Epithelial cell of esophagus (primary cell): ENCODE data around the gene SHB.

Source experiments
- DNase-seq: peaks from one replicate; pipeline ENCODE4 v3.0.0; 2010; ENCODE audit warnings: low read depth
- H3K4me3 ChIP-seq: 2 replicates; pipeline ENCODE4 v1.5.1; 2011; ENCODE audit warnings: mild to moderate bottlenecking, low read length, control low read depth
- TF ChIP-seq, protein P1 (sequence below): IDR thresholded peaks from 2 replicates; pipeline ENCODE4 v1.5.1; 2011; ENCODE audit warnings: low read depth, mild to moderate bottlenecking, low read length, control low read depth, inconsistent platforms; ENCODE audit not compliant: insufficient read depth; ENCODE audit errors: missing control alignments

The SHB gene

DNA sequence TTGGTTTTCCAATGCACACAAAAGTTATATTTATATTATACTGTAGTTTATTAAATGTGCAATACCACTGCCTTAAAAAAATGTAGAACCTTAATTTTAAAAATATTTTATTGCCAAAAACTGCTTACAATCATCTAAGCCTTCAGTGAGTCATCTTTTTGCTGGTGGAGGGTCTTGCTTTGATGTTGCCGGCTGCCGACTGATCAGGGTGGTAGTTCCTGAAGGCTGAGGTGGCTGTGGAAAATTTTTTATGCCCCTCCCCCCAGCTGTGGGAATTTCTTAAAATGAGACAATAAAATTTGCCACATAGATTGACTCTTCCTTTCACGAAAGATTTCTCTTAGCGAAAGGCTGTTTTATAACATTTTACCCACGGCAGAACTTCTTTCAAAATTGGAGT is 89.2 kb downstream of the SHB start:
- no peak for DNase-seq
- TF ChIP-seq, protein P1, sequence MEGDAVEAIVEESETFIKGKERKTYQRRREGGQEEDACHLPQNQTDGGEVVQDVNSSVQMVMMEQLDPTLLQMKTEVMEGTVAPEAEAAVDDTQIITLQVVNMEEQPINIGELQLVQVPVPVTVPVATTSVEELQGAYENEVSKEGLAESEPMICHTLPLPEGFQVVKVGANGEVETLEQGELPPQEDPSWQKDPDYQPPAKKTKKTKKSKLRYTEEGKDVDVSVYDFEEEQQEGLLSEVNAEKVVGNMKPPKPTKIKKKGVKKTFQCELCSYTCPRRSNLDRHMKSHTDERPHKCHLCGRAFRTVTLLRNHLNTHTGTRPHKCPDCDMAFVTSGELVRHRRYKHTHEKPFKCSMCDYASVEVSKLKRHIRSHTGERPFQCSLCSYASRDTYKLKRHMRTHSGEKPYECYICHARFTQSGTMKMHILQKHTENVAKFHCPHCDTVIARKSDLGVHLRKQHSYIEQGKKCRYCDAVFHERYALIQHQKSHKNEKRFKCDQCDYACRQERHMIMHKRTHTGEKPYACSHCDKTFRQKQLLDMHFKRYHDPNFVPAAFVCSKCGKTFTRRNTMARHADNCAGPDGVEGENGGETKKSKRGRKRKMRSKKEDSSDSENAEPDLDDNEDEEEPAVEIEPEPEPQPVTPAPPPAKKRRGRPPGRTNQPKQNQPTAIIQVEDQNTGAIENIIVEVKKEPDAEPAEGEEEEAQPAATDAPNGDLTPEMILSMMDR = no peak

DNA sequence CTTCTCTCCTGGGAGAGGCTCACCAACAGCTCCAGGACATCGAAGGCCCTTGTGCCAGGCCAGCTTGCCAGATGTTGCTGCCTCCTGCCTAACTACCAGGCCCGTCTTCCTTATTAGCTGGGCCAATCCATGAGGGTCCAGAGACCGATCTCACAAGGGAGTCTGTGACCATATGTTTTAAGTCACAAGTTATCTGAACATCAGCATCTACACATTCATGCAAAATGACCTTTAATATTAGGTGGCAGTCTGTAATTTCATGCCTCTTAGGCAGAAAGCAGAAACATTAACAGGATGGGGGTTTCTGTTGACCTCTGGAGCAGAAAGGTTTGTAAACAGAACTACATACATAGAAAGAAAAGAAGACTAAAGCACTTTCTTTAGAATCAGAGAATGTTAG is 90.0 kb downstream of the SHB start:
- TF ChIP-seq, protein P1 = no peak
- no peak for DNase-seq

More for the DNA sequence above, 89.2 kb downstream of the SHB start:
- no peak overlapping the region for H3K4me3 ChIP-seq

DNA sequence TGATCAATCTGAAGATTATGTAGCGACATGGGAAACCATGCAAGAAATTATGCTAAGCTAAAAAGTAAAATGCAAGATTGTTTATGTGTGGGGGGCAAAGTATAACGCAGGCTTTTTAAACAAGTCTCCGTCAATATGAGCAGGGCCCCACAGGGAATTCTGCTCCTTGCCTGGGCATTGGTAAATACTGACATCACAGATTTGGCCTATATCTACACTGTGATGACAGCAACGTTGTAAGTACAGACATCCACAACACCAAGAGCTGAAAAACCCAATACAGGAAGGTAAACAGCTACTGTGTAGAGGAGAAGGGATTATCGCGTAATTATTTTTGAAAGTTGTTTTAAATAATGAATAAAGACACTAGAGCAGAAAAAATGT is 90.6 kb downstream of the SHB start:
- no peak overlapping the region for H3K4me3 ChIP-seq
- no peak for DNase-seq
- TF ChIP-seq, protein P1 = no peak

More for the DNA sequence above, 90.0 kb downstream of the SHB start:
- no peak overlapping the region for H3K4me3 ChIP-seq

- no peak for DNase-seq
Observed at GRCh38 chr9:37977851-37978480, 91.1 kb downstream of the SHB start.

GRCh38 chr9:37976714-37977477 is 92.1 kb downstream of the SHB start:
- H3K4me3 ChIP-seq = no peak overlapping the region
- TF ChIP-seq, protein P1 = no peak
- DNase-seq = peak; percentile 93

More at GRCh38 chr9:37977851-37978480, 91.1 kb downstream of the SHB start:
- H3K4me3 ChIP-seq = no peak overlapping the region
- TF ChIP-seq, protein P1 = no peak

DNA sequence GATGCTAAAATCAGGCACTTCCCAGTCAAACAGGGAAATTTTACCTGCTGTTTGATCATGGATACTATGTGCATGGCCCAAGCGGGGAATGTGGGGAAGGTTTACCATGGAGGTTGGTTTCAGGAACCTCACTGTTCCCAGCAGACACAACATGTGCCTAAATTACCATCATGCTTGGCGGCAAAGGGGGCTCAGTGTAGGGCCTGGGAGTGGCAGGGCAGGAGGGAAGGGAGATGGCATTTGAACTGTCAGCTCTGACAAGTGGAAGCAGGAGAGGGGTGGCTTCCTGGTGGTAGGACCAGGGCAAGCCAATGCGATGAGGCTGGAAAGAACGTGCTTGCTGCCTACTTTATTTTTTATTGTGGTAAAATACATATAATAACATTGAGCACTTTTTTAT is 93.4 kb downstream of the SHB start:
- TF ChIP-seq, protein P1 = no peak
- DNase-seq = no peak
- no peak overlapping the region for H3K4me3 ChIP-seq
